ENCODE data around the gene ZNF799. TPM values are rescaled to one million over a fixed set of nuclear protein-coding genes. Genes with fewer than 3 reads are reported as not detected.

Gene ZNF799
- total and polyA plus RNA-seq, 2 of the 13 experiments (the other 11 are each of a cell fraction or from before 2014, with no cell fraction given) = 7.7 to 17.9 TPM

DNA sequence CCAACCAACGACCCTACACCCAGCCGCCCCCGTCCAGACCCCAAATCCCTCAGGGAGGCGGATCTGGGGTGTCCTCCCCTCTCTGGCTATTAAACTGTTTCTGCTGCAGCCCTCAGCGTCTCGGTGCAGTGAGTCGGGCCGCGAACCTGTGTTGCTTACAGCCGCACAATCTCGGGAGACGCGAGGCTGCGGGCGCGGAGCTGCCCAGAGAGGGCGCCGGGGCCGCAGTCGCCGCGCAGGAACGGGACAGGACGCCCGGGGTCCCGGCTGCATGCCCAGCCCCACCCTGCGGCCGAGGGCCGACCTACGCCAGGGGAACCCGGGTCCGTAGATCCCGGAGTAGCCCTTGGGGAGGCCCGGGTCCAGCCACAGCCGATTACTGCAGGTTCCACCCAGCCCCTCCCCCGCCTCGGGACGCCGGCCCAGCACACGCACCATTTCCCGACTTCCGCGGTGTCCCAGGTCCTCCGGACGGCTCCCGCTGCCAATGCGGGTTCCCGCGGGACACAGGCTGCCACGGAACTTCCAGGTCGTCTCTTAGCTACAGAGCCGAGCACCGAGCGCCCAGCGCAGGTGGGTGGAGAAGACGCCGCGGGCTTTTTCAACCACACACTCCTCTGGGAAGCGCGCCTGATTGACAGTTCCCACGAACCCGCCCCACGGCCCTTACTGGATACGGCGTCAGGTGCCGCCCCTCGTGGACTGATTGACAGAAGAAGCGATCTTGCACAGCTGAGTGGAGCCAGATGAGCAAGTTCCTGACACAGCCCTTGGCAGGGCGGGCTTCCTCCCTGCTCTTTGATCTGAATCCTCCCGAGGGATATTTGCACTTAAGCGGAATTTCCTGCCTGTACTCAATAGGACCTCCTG, at the start of gene ZNF799 (continued):
- TF ChIP-seq, protein P1, sequence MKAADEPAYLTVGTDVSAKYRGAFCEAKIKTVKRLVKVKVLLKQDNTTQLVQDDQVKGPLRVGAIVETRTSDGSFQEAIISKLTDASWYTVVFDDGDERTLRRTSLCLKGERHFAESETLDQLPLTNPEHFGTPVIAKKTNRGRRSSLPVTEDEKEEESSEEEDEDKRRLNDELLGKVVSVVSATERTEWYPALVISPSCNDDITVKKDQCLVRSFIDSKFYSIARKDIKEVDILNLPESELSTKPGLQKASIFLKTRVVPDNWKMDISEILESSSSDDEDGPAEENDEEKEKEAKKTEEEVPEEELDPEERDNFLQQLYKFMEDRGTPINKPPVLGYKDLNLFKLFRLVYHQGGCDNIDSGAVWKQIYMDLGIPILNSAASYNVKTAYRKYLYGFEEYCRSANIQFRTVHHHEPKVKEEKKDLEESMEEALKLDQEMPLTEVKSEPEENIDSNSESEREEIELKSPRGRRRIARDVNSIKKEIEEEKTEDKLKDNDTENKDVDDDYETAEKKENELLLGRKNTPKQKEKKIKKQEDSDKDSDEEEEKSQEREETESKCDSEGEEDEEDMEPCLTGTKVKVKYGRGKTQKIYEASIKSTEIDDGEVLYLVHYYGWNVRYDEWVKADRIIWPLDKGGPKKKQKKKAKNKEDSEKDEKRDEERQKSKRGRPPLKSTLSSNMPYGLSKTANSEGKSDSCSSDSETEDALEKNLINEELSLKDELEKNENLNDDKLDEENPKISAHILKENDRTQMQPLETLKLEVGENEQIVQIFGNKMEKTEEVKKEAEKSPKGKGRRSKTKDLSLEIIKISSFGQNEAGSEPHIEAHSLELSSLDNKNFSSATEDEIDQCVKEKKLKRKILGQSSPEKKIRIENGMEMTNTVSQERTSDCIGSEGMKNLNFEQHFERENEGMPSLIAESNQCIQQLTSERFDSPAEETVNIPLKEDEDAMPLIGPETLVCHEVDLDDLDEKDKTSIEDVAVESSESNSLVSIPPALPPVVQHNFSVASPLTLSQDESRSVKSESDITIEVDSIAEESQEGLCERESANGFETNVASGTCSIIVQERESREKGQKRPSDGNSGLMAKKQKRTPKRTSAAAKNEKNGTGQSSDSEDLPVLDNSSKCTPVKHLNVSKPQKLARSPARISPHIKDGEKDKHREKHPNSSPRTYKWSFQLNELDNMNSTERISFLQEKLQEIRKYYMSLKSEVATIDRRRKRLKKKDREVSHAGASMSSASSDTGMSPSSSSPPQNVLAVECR (CRISPR knock-in tag; IDR thresholded peaks at IDR 0.05; ENCODE audit: borderline replicate concordance) = peak; percentile 92
- no peak for TF ChIP-seq MED13 (CRISPR knock-in tag; IDR thresholded peaks at IDR 0.05)
- no peak for TF ChIP-seq NR1H2 (CRISPR knock-in tag; IDR thresholded peaks at IDR 0.05; ENCODE audit: borderline replicate concordance, low read depth)
- TF ChIP-seq ZNF619 (CRISPR knock-in tag; IDR thresholded peaks at IDR 0.05) = no peak
- no peak for TF ChIP-seq ZKSCAN1 (IDR thresholded peaks at IDR 0.05; ENCODE audit: low read length)
- TF ChIP-seq, protein P2, sequence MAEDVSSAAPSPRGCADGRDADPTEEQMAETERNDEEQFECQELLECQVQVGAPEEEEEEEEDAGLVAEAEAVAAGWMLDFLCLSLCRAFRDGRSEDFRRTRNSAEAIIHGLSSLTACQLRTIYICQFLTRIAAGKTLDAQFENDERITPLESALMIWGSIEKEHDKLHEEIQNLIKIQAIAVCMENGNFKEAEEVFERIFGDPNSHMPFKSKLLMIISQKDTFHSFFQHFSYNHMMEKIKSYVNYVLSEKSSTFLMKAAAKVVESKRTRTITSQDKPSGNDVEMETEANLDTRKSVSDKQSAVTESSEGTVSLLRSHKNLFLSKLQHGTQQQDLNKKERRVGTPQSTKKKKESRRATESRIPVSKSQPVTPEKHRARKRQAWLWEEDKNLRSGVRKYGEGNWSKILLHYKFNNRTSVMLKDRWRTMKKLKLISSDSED (CRISPR knock-in tag; IDR thresholded peaks at IDR 0.05) = no peak
- no peak for TF ChIP-seq SUZ12 (IDR thresholded peaks at IDR 0.05; ENCODE audit: low read depth, low read length)
- TF ChIP-seq, protein P3, sequence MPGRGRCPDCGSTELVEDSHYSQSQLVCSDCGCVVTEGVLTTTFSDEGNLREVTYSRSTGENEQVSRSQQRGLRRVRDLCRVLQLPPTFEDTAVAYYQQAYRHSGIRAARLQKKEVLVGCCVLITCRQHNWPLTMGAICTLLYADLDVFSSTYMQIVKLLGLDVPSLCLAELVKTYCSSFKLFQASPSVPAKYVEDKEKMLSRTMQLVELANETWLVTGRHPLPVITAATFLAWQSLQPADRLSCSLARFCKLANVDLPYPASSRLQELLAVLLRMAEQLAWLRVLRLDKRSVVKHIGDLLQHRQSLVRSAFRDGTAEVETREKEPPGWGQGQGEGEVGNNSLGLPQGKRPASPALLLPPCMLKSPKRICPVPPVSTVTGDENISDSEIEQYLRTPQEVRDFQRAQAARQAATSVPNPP (CRISPR knock-in tag; IDR thresholded peaks at IDR 0.05) = no peak
- no peak for TF ChIP-seq TCF7L2 (IDR thresholded peaks at IDR 0.05; ENCODE audit: low read depth, low read length)
- no peak for TF ChIP-seq SIX1 (CRISPR knock-in tag; IDR thresholded peaks at IDR 0.05; ENCODE audit: borderline replicate concordance)
- TF ChIP-seq, protein P4, sequence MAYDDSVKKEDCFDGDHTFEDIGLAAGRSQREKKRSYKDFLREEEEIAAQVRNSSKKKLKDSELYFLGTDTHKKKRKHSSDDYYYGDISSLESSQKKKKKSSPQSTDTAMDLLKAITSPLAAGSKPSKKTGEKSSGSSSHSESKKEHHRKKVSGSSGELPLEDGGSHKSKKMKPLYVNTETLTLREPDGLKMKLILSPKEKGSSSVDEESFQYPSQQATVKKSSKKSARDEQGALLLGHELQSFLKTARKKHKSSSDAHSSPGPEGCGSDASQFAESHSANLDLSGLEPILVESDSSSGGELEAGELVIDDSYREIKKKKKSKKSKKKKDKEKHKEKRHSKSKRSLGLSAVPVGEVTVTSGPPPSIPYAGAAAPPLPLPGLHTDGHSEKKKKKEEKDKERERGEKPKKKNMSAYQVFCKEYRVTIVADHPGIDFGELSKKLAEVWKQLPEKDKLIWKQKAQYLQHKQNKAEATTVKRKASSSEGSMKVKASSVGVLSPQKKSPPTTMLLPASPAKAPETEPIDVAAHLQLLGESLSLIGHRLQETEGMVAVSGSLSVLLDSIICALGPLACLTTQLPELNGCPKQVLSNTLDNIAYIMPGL (CRISPR knock-in tag; IDR thresholded peaks at IDR 0.05; ENCODE audit: borderline replicate concordance in 1 of 2, low read depth in 1 of 2) = peak in 1 of 2 experiments; percentile 74; a peak in 2 of 4 replicates
- TF ChIP-seq, protein P5, sequence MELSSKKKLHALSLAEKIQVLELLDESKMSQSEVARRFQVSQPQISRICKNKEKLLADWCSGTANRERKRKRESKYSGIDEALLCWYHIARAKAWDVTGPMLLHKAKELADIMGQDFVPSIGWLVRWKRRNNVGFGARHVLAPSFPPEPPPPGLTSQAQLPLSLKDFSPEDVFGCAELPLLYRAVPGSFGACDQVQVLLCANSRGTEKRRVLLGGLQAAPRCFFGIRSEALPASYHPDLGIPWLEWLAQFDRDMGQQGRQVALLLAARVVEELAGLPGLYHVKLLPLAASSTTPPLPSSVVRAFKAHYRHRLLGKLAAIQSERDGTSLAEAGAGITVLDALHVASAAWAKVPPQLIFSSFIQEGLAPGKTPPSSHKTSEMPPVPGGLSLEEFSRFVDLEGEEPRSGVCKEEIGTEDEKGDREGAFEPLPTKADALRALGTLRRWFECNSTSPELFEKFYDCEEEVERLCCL (CRISPR knock-in tag; IDR thresholded peaks at IDR 0.05; ENCODE audit: borderline replicate concordance) = no peak; the same call in 1 of the 2 replicates
- no peak for TF ChIP-seq ZNF121 (CRISPR knock-in tag; IDR thresholded peaks at IDR 0.05)
- TF ChIP-seq U2AF1 (optimal IDR thresholded peaks at IDR 0.05; ENCODE audit: low read depth, low read length) = peak; percentile 38
- TF ChIP-seq RBFOX2 (IDR thresholded peaks at IDR 0.05; ENCODE audit: low read depth, low read length) = peak; percentile 83
- TF ChIP-seq, protein P6, sequence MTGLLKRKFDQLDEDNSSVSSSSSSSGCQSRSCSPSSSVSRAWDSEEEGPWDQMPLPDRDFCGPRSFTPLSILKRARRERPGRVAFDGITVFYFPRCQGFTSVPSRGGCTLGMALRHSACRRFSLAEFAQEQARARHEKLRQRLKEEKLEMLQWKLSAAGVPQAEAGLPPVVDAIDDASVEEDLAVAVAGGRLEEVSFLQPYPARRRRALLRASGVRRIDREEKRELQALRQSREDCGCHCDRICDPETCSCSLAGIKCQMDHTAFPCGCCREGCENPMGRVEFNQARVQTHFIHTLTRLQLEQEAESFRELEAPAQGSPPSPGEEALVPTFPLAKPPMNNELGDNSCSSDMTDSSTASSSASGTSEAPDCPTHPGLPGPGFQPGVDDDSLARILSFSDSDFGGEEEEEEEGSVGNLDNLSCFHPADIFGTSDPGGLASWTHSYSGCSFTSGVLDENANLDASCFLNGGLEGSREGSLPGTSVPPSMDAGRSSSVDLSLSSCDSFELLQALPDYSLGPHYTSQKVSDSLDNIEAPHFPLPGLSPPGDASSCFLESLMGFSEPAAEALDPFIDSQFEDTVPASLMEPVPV (CRISPR knock-in tag; IDR thresholded peaks at IDR 0.05) = peak; percentile 58; the same call in 1 of the 2 replicates
